Activated CD4-positive, alpha-beta T cell treated with anti-CD3 and anti-CD28 coated beads, Interleukin-2, amount 10 ng/mL, durations not matched to agents 7 days and 5 days (primary cell): ENCODE measurements around the gene ZFAND3. TPM values are rescaled to one million over a fixed set of nuclear protein-coding genes. Genes with fewer than 3 reads are reported as not detected.

Experiments used
- CTCF ChIA-PET: fragments of 350-600 bp; sonication (Branson Sonifier 250); formaldehyde crosslinking; loops from one replicate; lab custom pipeline; 2021; ENCODE audit warnings: antibody characterized with exemption; lab: Charles Lee
- POLR2A ChIA-PET: fragments of 350-600 bp; sonication (Branson Sonifier 250); formaldehyde crosslinking; loops from one replicate; lab custom pipeline; 2021; ENCODE audit warnings: antibody characterized with exemption; lab: Charles Lee
- DNase-seq: peaks from one replicate; pipeline ENCODE4 v3.0.0-alpha.2; 2020
- H3K27ac Mint-ChIP-seq: one replicate; pipeline ENCODE4 v1.8.0; 2021; ENCODE audit warnings: mild to moderate bottlenecking, moderate library complexity, mixed read lengths
- H3K27me3 Mint-ChIP-seq: one replicate; pipeline ENCODE4 v1.8.0; 2021; ENCODE audit warnings: mixed read lengths
- H3K36me3 Mint-ChIP-seq: one replicate; pipeline ENCODE4 v1.8.0; 2021; ENCODE audit warnings: low read depth, mixed read lengths
- H3K4me1 Mint-ChIP-seq: one replicate; pipeline ENCODE4 v1.8.0; 2021; ENCODE audit warnings: mixed read lengths
- H3K4me3 Mint-ChIP-seq: one replicate; pipeline ENCODE4 v1.8.0; 2021; ENCODE audit warnings: mild to moderate bottlenecking, moderate library complexity, mixed read lengths
- H3K9me3 Mint-ChIP-seq: one replicate; pipeline ENCODE4 v1.8.0; 2021; ENCODE audit warnings: mixed read lengths
- total RNA-seq, 2 experiments: library from RNA; stranded (reverse); gene quantifications; one replicate each; pipeline ENCODE4 v1.2.3, GENCODE V29; 2021

Gene ZFAND3
- total RNA-seq, 2 experiments from 2014 or later = 27.4 to 34.7 TPM

- Mint-ChIP-seq H3K4me3 (no peak overlapping the region), H3K27ac (no peak overlapping the region), H3K36me3 (no peaks in the 10 kb centered on the region), H3K9me3 (no peaks in the 10 kb centered on the region), H3K4me1 (peaks cover 42% of the 10 kb centered on the region), H3K27me3 (no peaks in the 10 kb centered on the region)
- DNase-seq = no peak
- CTCF ChIA-PET = interaction anchor here (0.6 kb wide), 1 partner anchor 510 kb away, joined by 3 read pairs; no protein-coding TSS in a partner anchor
- POLR2A ChIA-PET = no interaction called here
Observed at GRCh38 chr6:37862992-37863391, 43.5 kb downstream of the ZFAND3 start.

GRCh38 chr6:37864250-37864649 lies 44.7 kb downstream of the ZFAND3 start:
- no peaks in the 10 kb centered on the region for H3K9me3 Mint-ChIP-seq
- H3K27ac Mint-ChIP-seq = no peak overlapping the region
- DNase-seq = no peak
- ChIA-PET POLR2A (interaction anchor here (0.6 kb wide), 1 partner anchor 192 kb away, joined by 3 read pairs; no protein-coding TSS in a partner anchor), CTCF (no interaction called here)
- H3K4me1 Mint-ChIP-seq = peaks cover 39% of the 10 kb centered on the region
- H3K4me3 Mint-ChIP-seq = no peak overlapping the region
- H3K36me3 Mint-ChIP-seq = peaks cover 3% of the 10 kb centered on the region
- H3K27me3 Mint-ChIP-seq = no peaks in the 10 kb centered on the region

GRCh38 chr6:37865504-37865903 lies 46.0 kb downstream of the ZFAND3 start:
- DNase-seq = no peak
- Mint-ChIP-seq H3K27ac (no peak overlapping the region), H3K4me1 (peaks cover 34% of the 10 kb centered on the region), H3K9me3 (no peaks in the 10 kb centered on the region), H3K27me3 (no peaks in the 10 kb centered on the region), H3K36me3 (peaks cover 6% of the 10 kb centered on the region), H3K4me3 (no peak overlapping the region)
- POLR2A ChIA-PET = no interaction called here
- CTCF ChIA-PET = interaction anchor here (0.9 kb wide), 1 partner anchor 21 kb away, joined by 3 read pairs; no protein-coding TSS in a partner anchor

- DNase-seq = no peak
- POLR2A ChIA-PET = no interaction called here
- Mint-ChIP-seq H3K9me3 (peaks cover 9% of the 10 kb centered on the region), H3K4me1 (peaks cover 29% of the 10 kb centered on the region), H3K27ac (no peak overlapping the region), H3K27me3 (no peaks in the 10 kb centered on the region), H3K36me3 (peaks cover 15% of the 10 kb centered on the region), H3K4me3 (no peak overlapping the region)
- CTCF ChIA-PET = interaction anchor here (0.9 kb wide), 1 partner anchor 20 kb away, joined by 3 read pairs; no protein-coding TSS in a partner anchor
Observed at GRCh38 chr6:37866590-37867507, 47.3 kb downstream of the ZFAND3 start.

- DNase-seq = no peak
- H3K4me1 Mint-ChIP-seq = peaks cover 33% of the 10 kb centered on the region
- ChIA-PET CTCF (no interaction called here), POLR2A (no interaction called here)
- no peak overlapping the region for H3K27ac Mint-ChIP-seq
- no peaks in the 10 kb centered on the region for H3K27me3 Mint-ChIP-seq
- H3K36me3 Mint-ChIP-seq = peaks cover 24% of the 10 kb centered on the region
- peaks cover 17% of the 10 kb centered on the region for H3K9me3 Mint-ChIP-seq
- H3K4me3 Mint-ChIP-seq = no peak overlapping the region
Observed at GRCh38 chr6:37867756-37868446, 48.4 kb downstream of the ZFAND3 start.

GRCh38 chr6:37868447-37868825 lies 48.9 kb downstream of the ZFAND3 start:
- Mint-ChIP-seq H3K9me3 (peaks cover 17% of the 10 kb centered on the region), H3K4me1 (peaks cover 33% of the 10 kb centered on the region), H3K4me3 (no peak overlapping the region), H3K36me3 (peaks cover 26% of the 10 kb centered on the region), H3K27ac (no peak overlapping the region), H3K27me3 (no peaks in the 10 kb centered on the region)
- no peak for DNase-seq
- ChIA-PET POLR2A (no interaction called here), CTCF (no interaction called here)

- ChIA-PET POLR2A (no interaction called here), CTCF (interaction anchor here (0.8 kb wide), 1 partner anchor 10 kb away, joined by 3 read pairs; no protein-coding TSS in a partner anchor)
- Mint-ChIP-seq H3K4me1 (peaks cover 21% of the 10 kb centered on the region), H3K36me3 (peaks cover 30% of the 10 kb centered on the region), H3K4me3 (no peak overlapping the region), H3K9me3 (peaks cover 17% of the 10 kb centered on the region), H3K27ac (no peak overlapping the region), H3K27me3 (no peaks in the 10 kb centered on the region)
- no peak for DNase-seq
Observed at GRCh38 chr6:37871616-37872372, 52.3 kb downstream of the ZFAND3 start.

GRCh38 chr6:37872373-37872745 lies 52.8 kb downstream of the ZFAND3 start:
- ChIA-PET POLR2A (no interaction called here), CTCF (no interaction called here)
- Mint-ChIP-seq H3K27me3 (no peaks in the 10 kb centered on the region), H3K9me3 (peaks cover 17% of the 10 kb centered on the region), H3K27ac (no peak overlapping the region), H3K4me3 (no peak overlapping the region), H3K4me1 (peaks cover 16% of the 10 kb centered on the region), H3K36me3 (peaks cover 30% of the 10 kb centered on the region)
- DNase-seq = no peak

- no peak for DNase-seq
- no peaks in the 10 kb centered on the region for H3K27me3 Mint-ChIP-seq
- H3K4me3 Mint-ChIP-seq = no peak overlapping the region
- ChIA-PET CTCF (no interaction called here), POLR2A (no interaction called here)
- no peak overlapping the region for H3K27ac Mint-ChIP-seq
- peaks cover 6% of the 10 kb centered on the region for H3K4me1 Mint-ChIP-seq
- H3K36me3 Mint-ChIP-seq = peaks cover 25% of the 10 kb centered on the region
- peaks cover 17% of the 10 kb centered on the region for H3K9me3 Mint-ChIP-seq
Observed at GRCh38 chr6:37874726-37875125, 55.2 kb downstream of the ZFAND3 start.

GRCh38 chr6:37875561-37876309 lies 56.2 kb downstream of the ZFAND3 start:
- no peak overlapping the region for H3K27ac Mint-ChIP-seq
- peaks cover 8% of the 10 kb centered on the region for H3K4me1 Mint-ChIP-seq

GRCh38 chr6:37876843-37877242 lies 57.3 kb downstream of the ZFAND3 start:
- Mint-ChIP-seq H3K27me3 (no peaks in the 10 kb centered on the region), H3K27ac (no peak overlapping the region), H3K4me1 (peaks cover 8% of the 10 kb centered on the region), H3K9me3 (peaks cover 8% of the 10 kb centered on the region), H3K36me3 (peaks cover 15% of the 10 kb centered on the region), H3K4me3 (no peak overlapping the region)
- POLR2A ChIA-PET = no interaction called here
- CTCF ChIA-PET = no interaction called here
- no peak for DNase-seq

More at GRCh38 chr6:37875561-37876309, 56.2 kb downstream of the ZFAND3 start:
- Mint-ChIP-seq H3K36me3 (peaks cover 23% of the 10 kb centered on the region), H3K9me3 (peaks cover 17% of the 10 kb centered on the region), H3K4me3 (no peak overlapping the region), H3K27me3 (no peaks in the 10 kb centered on the region)
- DNase-seq = no peak
- POLR2A ChIA-PET = no interaction called here
- CTCF ChIA-PET = no interaction called here
